Stimulated activated CD4-positive, alpha-beta T cell treated with anti-CD3 and anti-CD28 coated beads, Interleukin-1b, Interleukin-23, amount 100 ng/mL, for 1 hour (primary cell): ENCODE results near the gene HLA-DOB.
A peak's percentile ranks its signal among the peaks of the same experiment; 100 is the strongest.

Experiments
- DNase-seq, 2 donors: peaks; one replicate each; pipeline ENCODE4 v3.0.0-alpha.2; 2020; ENCODE audit warnings: low read depth in 2 of 2

The HLA-DOB gene

GRCh38 chr6:32843331-32843978 is 26.7 kb upstream of the HLA-DOB start:
- DNase-seq: no peak

DNA sequence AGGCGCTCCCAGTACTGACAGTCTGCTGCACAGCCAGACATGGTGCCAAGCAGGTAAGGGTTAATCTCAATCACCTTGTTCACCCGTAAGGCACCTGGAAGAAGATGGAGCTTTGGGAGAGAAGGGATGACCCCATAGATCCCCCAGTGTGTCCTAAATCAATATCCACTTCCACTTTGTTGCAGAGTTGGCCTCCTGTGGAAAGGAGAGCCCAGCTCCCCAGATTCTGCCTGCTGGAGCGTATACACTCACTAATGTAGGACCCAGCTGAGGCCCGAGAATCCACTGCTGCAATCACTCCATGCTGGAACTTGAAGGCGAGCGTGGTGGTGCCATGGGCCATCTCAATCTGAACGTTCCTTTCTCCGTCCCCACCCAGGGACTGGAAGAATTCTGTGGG is 25.9 kb upstream of the HLA-DOB start:
- DNase-seq: no peak

GRCh38 chr6:32842021-32842650 is 25.3 kb upstream of the HLA-DOB start:
- DNase-seq: no peak

DNA sequence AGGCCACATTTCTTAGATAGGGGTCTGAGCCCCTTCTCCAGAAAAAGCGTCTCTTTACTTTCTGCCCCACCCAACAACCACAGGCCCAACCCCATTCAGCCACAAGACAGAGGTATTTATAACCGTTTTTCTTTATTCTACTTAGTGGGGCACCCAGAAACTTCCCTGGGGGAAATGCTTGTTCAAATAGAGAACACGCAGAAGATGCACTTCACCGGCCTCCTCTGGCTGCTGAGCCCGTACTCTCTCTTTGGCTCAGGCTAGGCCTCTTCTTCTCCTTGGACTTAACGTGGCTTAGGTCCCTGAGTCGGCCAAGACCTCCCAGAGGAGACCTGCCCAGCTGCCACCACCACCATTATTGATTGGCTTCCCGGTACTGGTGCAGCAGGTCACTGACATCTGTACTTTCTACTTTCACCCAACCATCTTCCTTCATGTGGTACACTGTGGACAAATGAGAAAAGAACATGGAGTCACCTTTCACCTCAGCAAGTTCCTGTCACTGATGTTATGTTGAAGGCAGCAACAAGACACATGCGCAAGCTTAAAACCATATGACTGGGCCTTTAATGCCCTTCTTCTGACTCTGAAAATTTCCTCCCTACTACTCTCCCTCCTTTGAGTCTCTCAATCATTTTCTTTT is 23.9 kb upstream of the HLA-DOB start:
- DNase-seq: no peak

- DNase-seq: no peak
Observed at GRCh38 chr6:32839356-32839755, 22.6 kb upstream of the HLA-DOB start.

DNA sequence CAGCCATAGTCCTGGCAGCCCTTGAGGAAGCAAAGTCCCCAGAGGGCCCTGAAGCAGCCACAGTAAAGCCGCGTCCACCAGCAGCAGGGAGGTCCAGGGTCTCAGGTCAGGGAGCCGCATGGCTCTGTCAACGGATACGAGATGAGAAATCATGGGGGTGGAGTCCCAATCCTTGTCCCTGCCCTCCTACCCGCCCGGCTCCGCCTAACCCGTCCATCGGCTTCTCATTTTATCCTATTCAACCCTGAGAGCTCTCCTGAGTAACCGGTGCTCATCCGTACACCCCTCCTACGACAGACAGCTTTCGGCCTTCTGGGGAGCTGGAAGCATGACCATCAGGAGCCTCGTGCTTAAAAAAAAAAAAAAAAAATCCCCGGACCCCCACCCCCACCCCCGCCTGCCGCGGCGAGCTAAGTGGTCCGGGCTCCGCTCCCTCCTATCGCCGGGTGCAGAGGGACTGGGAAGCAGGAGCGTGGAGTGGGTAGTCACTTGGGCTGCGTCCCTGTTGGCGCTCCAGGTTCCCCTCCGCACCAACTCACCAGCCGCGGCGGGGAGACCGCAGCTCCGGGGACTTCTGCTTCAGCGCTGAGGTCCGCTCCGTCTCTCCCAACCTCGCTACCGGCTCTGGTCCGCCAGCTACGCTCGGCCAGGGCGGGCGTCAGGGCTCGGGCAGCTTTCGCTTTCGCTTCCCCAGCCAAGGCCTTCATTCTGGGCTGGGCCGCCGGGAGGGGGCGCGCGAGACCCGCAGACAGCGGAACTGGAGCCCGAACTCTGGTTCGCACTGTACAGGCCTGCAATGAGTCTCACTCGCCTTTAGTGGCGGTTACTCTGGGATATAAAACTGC is 21.5 kb upstream of the HLA-DOB start, which contains the start of gene TAP2:
Gene TAP2 (minus strand): TSS at position 626 of the 845 bp plus-strand sequence. CDS start 506 bp downstream, at position 120.
- peak; percentile 95 to 99 for DNase-seq

DNA sequence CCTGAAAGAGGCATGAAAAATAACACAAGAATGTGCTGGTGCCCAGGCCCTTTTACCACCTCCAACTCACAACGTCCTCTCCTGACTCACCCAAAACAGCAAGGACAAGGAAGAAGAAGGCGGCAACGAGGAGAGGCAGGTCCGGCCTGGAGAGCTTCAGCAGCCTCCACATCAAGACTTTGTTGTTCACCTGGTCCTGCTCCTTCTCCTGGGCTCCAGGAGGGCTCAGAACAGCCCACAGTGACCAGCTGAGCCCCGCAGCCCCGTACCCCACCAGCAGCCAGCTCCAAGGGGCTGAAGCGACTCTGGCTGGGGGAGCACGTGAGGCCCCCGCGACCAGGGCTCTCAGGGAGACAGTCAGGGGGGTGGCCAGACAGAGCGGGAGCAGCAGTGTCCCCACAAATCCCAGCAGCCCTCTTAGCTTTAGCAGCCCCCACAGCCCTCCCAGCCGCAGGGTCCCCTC is 20.9 kb upstream of the HLA-DOB start:
- no peak for DNase-seq

GRCh38 chr6:32836873-32837272 is 20.1 kb upstream of the HLA-DOB start:
- DNase-seq: no peak

DNA sequence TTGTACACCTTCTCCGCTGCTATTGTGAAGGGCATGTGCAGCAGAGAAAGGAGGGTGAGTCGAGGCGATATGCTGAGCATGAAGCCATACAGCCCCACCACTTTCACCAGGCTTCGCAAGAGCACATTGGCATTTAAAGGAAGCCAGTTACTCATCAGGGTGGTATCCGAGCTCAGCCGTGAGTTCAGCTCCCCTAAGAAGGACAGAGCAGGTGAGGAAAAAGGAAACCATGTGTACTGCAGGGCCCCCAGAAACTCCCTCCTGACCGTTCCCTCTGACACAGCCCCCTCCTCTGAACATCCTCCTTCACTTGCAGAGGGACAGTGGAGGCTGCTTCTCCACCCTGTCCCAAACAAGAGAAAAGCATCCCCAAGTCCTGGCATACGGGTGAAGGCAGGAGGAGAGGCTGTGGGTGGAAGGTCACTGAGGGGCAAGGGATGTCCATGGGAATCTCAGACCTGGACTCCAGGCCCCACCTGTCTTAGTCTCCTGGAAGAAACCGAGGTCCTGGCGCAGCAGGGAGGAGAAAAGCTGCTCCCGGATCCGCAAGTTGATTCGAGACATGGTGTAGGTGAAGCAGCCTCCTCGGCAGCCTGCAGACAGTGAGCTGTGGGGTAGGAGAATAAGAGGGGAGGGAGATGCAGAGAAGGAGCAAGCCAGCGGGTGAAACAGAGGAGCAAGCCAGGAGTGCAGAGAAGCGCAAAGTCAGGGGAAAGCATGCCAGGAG is 18.5 kb upstream of the HLA-DOB start:
- DNase-seq: no peak

- DNase-seq: no peak
Observed at GRCh38 chr6:32833664-32834063, 16.9 kb upstream of the HLA-DOB start.

- no peak for DNase-seq
Observed at GRCh38 chr6:32832535-32832934, 15.7 kb upstream of the HLA-DOB start.

DNA sequence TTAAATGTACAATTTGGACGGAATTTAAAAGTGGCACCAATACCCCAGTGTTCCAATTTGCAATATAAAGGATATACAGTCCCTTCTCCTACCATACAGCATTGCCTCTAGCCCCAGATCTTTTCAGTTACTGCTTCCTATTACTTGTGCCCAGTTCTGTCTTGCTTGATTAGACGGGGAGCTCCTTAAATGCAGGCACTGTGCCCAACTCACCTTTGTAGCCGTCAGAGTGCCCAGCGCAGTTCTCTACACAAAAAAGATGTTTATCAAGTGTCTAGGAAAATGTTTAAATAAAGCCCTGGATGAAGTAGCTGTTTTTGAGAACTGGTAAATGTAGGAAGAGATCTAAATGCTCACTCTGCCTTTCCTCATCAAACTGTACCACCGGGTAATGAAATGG is 14.1 kb upstream of the HLA-DOB start:
- DNase-seq: no peak

- DNase-seq: no peak
Observed at GRCh38 chr6:32830017-32830416, 13.2 kb upstream of the HLA-DOB start.

DNA sequence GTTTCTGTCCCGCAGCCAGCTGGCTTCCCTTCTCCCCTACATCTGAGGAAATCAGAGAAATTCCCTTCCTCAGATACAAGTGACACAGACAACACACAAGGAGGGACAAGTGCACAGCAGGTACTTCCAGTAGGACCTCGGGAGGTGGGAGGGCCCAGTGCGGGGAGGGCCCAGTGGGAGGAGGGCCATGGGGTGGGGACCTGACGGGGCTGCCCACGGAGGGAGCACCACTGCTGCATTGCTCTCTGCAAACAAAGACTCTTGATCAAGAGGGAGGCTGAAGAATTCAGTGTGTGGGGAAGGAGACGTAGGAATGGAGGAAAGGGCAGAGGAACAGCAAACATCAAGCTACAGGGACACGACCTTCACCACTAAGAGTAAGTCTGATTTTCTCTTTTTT is 12.7 kb upstream of the HLA-DOB start:
- DNase-seq: no peak

DNA sequence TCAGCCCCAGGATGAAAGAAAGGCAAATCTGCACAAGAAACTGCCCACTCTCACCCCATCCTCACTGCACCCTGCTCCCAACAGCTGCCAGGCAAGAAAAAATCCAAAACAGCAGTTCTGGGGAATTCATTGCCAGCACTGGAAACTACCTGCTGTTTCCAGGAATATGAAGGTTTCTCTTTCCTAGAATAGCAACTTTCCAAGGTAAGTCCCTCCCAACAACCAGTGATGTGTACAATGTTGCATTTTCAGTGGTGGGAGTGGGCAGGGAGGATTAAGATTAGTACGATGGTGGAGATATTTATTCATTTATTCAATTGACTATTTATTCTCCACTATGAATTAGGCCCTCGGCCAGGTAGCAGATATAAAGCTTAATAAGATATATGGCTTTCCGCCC is 10.2 kb upstream of the HLA-DOB start:
- no peak for DNase-seq

DNA sequence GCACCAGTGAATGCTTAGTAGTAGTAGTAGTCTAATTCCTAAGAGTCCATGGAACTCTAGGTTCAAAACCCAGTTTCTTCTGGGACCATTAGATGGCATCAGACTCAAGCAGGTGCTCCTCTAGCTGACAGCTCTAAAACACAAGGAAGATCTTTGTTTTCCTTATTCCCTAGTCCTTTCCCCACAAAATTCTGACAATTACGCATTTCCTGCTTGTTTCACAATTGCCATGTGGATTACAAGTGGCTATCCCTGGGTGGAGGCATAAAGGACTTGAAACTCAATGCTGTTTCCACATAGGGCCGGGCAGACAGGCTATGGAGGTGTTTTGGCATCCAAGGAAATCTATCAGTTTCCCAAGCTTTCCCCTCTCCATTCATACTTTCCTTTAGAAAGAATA is 9.2 kb upstream of the HLA-DOB start:
- DNase-seq: no peak

- no peak for DNase-seq
Observed at GRCh38 chr6:32819729-32820128, 2.9 kb upstream of the HLA-DOB start.

DNA sequence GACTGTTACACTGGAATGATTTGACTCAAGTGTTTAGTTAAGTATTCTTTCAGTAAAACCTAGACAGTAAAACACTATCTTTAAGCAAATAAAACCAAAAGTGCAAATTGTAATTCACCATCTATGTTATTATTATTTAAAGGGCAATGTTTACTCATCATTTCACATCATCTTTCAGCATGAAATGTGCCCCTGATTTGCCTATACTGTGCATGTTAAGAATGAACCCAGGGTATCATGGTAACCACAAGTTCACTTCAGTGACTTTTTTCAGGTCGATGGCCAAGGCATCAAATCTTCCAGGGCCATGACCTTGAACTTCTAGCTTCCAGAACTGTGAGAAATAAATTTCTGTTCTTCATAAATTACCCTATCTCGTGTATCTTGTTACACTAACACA is 2.1 kb upstream of the HLA-DOB start:
- DNase-seq: no peak

GRCh38 chr6:32815996-32816395 is 806 bp downstream of the HLA-DOB start:
- no peak for DNase-seq

DNA sequence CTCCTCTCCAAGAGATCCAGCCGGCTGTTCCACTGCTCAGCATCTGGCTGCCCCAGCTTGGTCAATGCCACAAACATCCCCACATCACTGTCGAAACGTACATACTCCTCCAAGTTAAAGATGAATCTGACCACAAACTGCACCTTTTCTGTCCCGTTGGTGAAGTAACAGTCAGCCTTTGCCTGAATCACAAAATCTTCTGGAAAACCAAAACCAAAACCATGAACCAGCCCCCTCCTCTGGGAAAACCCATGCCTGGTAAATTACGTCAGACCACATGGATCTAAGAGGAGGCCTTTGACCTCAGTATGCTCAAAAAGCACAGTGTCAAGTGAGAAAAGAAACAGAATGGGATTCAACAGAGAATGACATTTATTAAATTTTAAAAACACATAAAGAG is 1.7 kb downstream of the HLA-DOB start:
- DNase-seq: no peak

DNA sequence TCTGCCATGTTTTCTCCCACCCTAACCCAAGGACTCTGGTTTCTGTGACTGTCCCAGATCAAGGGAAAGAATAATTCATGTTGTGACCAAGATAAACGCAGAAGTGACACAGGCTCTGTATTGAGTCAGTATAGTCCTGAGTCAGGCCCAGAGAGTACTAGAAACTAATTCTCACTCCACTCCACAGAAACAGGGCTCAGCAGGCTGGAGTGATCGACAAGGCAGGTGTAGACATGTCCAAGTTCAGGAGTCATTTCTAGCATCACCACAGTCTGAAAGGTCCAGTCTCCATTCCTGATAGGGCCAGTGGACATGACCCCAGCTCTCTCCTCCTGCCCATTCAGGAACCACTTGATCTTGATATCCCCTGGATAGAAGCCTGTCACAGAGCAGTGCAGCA is 2.7 kb downstream of the HLA-DOB start:
- DNase-seq: no peak

GRCh38 chr6:32809171-32809570 is 7.6 kb downstream of the HLA-DOB start:
- DNase-seq: no peak
